Measurements from ENCODE around the gene DNAJC11.

DNA sequence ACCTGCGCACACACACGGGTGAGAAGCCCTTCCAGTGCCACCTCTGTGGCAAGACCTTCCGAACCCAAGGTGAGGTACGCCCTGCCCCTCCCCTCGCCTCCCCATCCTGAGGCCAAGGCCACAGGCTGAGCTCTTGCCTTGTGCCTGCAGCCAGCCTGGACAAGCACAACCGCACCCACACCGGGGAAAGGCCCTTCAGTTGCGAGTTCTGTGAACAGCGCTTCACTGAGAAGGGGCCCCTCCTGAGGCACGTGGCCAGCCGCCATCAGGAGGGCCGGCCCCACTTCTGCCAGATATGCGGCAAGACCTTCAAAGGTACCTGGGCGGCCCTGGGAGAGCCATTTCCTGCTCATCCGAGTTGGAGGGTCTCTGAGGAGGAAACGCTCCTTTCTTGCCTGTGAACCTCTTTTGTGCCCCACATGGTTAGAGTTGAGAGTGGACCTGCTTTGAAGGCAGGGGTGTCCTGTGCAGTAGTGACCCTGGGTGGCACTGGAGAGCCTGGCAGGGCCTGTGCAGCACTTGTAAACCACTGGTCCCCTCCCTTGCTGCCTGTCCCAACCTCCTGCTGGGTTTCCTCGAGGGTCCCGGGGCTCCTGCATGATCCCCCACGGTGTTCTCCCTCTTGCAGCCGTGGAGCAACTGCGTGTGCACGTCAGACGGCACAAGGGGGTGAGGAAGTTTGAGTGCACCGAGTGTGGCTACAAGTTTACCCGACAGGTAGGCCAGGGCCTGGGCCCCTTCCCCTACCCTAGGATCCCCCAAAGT, 113.3 kb downstream of the DNAJC11 start:
- TF ChIP-seq POLR2A (IDR thresholded peaks at IDR 0.05): no peak
- TF ChIP-seq, protein P1, sequence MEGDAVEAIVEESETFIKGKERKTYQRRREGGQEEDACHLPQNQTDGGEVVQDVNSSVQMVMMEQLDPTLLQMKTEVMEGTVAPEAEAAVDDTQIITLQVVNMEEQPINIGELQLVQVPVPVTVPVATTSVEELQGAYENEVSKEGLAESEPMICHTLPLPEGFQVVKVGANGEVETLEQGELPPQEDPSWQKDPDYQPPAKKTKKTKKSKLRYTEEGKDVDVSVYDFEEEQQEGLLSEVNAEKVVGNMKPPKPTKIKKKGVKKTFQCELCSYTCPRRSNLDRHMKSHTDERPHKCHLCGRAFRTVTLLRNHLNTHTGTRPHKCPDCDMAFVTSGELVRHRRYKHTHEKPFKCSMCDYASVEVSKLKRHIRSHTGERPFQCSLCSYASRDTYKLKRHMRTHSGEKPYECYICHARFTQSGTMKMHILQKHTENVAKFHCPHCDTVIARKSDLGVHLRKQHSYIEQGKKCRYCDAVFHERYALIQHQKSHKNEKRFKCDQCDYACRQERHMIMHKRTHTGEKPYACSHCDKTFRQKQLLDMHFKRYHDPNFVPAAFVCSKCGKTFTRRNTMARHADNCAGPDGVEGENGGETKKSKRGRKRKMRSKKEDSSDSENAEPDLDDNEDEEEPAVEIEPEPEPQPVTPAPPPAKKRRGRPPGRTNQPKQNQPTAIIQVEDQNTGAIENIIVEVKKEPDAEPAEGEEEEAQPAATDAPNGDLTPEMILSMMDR (IDR thresholded peaks at IDR 0.05): peak in 1 of 6 experiments; percentile 7
